IPS-20b (cell line): ENCODE data around the gene TPCN1.

Experiments
- H3K27ac ChIP-seq: one replicate; pipeline ENCODE4 v1.5.1; 2013; ENCODE audit warnings: low read length
- H3K27me3 ChIP-seq: 2 replicates; pipeline ENCODE4 v1.6.1; 2013; ENCODE audit warnings: mild to moderate bottlenecking, low read length, inconsistent platforms; ENCODE audit not compliant: insufficient read depth
- H3K36me3 ChIP-seq: 2 replicates; pipeline ENCODE4 v1.6.1; 2013; ENCODE audit warnings: low read depth, mild to moderate bottlenecking, inconsistent platforms, low read length, moderate library complexity; ENCODE audit not compliant: insufficient read depth
- H3K4me1 ChIP-seq: 2 replicates; pipeline ENCODE4 v1.6.1; 2013; ENCODE audit warnings: mild to moderate bottlenecking, control low read depth, inconsistent platforms, low read length, moderate library complexity; ENCODE audit not compliant: insufficient read depth
- H3K4me3 ChIP-seq: 2 replicates; pipeline ENCODE4 v1.5.1; 2013; ENCODE audit warnings: mild to moderate bottlenecking, low read length, inconsistent platforms
- H3K9ac ChIP-seq: 2 replicates; pipeline ENCODE4 v1.6.1; 2013; ENCODE audit warnings: low read depth, mild to moderate bottlenecking, inconsistent platforms, low read length, moderate library complexity
- H3K9me3 ChIP-seq: 2 replicates; pipeline ENCODE4 v1.6.1; 2013; ENCODE audit warnings: mild to moderate bottlenecking, low read depth, low read length, inconsistent platforms; ENCODE audit not compliant: insufficient read depth

The TPCN1 gene

DNA sequence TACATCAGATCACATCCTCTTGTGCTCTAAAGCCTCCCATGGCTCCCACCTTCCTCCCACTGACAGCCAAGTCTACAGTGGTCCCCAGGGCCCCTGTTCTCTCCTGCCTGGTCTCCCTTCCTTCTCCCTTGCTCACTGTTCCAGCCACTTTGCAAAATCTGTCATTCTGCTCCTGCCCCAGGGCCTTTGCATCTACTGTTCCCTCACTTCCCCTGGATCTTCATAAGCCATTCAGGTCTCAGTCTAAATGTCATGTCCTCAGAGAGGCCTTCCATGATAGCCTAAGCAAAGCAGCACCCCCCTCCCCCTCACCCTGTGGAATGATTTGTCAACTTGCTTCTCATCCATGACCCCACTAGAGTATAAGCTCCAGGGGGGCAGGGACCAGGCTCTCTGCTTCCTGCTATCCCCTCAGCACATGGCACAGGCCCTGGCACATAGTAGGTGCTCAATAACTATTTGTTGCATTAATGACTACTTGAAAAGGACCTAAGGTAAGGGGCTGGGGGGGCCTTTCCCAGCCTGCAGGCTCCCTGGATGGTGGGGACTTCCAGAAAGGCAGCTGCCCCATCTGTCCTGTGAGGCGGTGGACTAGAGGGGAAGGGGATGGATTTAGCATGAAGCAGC, 108.6 kb downstream of the TPCN1 start:
- no peak overlapping the region for H3K9ac ChIP-seq
- peaks cover 6% of the 10 kb centered on the region; the same call in 1 of the 2 replicates for H3K36me3 ChIP-seq
- no peaks in the 10 kb centered on the region; the same call in 1 of the 2 replicates for H3K4me1 ChIP-seq
- no peak overlapping the region for H3K4me3 ChIP-seq
- H3K27ac ChIP-seq: no peak overlapping the region
- H3K27me3 ChIP-seq: peaks cover 13% of the 10 kb centered on the region
- H3K9me3 ChIP-seq: no peaks in the 10 kb centered on the region

DNA sequence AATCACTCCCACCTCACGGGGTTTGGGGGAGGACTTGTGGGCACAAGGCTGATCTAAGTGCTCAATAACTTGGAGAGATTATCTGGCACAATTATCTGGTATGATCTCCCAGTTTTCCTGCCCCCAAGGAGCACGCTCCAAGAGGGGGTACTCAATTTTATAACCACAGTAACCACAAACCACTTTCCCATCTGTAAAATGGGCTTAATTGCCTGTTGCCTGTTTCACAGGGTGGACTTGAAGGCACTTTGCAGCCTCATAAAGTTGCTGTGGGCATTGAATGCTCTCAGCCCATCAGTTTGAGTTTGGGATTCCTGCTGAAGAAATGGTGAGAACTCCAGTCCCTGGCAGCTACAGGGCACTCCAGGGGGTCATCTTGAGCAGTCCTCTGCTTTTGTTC, 109.2 kb downstream of the TPCN1 start:
- Histone ChIP-seq H3K27ac (no peak overlapping the region), H3K4me3 (no peak overlapping the region), H3K9ac (no peak overlapping the region), H3K27me3 (peaks cover 13% of the 10 kb centered on the region), H3K4me1 (no peaks in the 10 kb centered on the region; the same call in 1 of the 2 replicates), H3K9me3 (no peaks in the 10 kb centered on the region), H3K36me3 (peaks cover 6% of the 10 kb centered on the region; the same call in 1 of the 2 replicates)

DNA sequence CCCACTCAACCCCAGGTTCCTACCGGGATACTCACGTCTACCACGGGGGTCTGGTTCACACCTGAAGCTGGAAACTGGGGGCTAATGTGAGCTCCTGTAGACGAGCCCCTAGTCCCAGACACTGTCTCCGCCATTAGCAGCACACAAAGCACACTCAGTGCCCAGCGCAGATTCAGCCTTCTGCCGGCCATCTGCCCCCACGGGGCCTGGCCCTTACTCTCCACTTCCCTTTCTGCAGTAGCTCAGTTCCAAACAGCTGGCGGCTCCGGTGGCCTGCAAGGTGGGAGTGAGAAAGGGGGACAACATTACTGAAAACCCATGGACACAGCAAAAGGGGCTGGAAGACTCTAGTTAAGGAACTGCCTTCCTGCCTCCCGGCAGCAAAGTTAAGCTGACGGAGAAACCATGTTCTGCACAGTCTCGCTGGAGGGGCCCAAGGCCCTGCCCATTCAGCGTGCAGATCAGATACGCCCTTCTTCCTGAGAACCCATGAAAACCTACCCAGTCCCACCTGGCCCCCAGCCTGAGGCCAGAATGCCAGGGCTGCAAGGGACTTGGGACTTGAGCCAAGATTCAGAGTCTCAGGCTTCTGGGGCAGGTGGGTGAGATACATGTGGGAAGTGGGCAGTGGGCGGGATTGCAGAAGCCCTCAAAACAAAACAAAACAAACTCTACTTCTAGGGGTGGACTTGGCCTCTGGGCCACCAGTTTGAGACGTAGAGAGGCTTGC, 111.6 kb downstream of the TPCN1 start:
- Histone ChIP-seq H3K27ac (no peak overlapping the region), H3K9ac (no peak overlapping the region), H3K4me3 (no peak overlapping the region), H3K4me1 (no peaks in the 10 kb centered on the region; the same call in 1 of the 2 replicates), H3K9me3 (no peaks in the 10 kb centered on the region), H3K27me3 (peaks cover 13% of the 10 kb centered on the region), H3K36me3 (peaks cover 6% of the 10 kb centered on the region; the same call in 1 of the 2 replicates)

- Histone ChIP-seq H3K4me1 (no peaks in the 10 kb centered on the region; the same call in 1 of the 2 replicates), H3K4me3 (no peak overlapping the region), H3K27me3 (peaks cover 13% of the 10 kb centered on the region), H3K36me3 (peaks cover 6% of the 10 kb centered on the region; the same call in 1 of the 2 replicates), H3K9me3 (no peaks in the 10 kb centered on the region), H3K27ac (no peak overlapping the region), H3K9ac (no peak overlapping the region)
Measured at GRCh38 chr12:113333418-113333750, 112.1 kb downstream of the TPCN1 start.

DNA sequence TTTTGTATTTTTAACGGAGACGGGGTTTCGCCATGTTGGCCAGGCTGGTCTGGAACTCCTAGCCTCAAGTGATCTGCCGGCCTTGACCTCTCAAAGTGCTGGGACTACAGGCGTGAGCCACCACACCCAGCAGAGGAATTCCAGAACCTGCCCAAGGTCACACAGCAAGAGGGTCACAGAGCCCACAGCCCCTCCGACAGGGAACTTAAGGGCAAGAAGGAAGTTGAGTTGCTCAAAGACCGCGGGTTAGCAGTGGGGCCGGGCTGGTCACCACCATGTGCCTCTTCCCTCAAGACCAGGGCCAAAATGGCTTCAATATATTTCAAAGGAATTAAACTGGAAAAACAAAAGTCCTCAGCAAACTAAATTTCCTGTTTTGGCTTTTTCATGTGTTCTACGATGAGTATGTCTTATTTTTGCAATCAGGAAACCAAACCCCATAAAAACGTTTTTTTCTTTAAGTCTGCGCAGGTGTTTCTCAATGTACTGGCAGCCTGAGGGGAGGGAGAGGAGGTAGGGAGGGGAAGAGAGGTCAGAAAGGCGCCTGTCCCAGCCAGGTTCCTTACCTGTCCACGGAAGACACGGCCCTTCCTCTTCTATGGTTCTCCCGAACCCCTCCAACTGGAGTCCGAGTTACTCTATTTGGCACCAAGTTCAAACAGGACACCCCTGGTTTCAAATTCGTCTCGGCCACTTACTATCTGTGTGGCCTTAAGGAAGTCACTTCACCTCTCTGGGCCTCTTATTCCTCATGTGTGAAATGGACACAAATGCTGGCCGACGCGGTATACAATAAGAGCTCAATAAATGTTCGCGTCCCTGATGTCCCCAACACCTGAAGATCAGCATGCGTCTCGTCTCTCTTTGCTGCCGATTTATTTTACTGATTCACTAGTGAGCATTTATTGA, 112.9 kb downstream of the TPCN1 start:
- H3K9ac ChIP-seq: peak overlapping the region; percentile 63; the same call in 1 of the 2 replicates
- no peaks in the 10 kb centered on the region; the same call in 1 of the 2 replicates for H3K4me1 ChIP-seq
- peaks cover 6% of the 10 kb centered on the region; the same call in 1 of the 2 replicates for H3K36me3 ChIP-seq
- H3K27me3 ChIP-seq: peaks cover 13% of the 10 kb centered on the region
- no peaks in the 10 kb centered on the region for H3K9me3 ChIP-seq
- peak overlapping the region; percentile 62 for H3K4me3 ChIP-seq
- no peak overlapping the region for H3K27ac ChIP-seq

- Histone ChIP-seq H3K27me3 (peaks cover 13% of the 10 kb centered on the region), H3K36me3 (peaks cover 6% of the 10 kb centered on the region; the same call in 1 of the 2 replicates), H3K4me3 (peak within 1 kb of the TSS; percentile 62), H3K9me3 (no peaks in the 10 kb centered on the region), H3K9ac (peak within 1 kb of the TSS; percentile 63; the same call in 1 of the 2 replicates), H3K27ac (no peak within 1 kb of the TSS), H3K4me1 (no peaks in the 10 kb centered on the region; the same call in 1 of the 2 replicates)
Measured at GRCh38 chr12:113334786-113335539, 113.7 kb downstream of the TPCN1 start, which contains the start of gene SLC8B1. Gene SLC8B1, minus strand, starts transcription at chr12:113335109. Its CDS starts 2,231 bp downstream, at chr12:113332878.

GRCh38 chr12:113339540-113339939, 118.3 kb downstream of the TPCN1 start:
- no peaks in the 10 kb centered on the region for H3K4me1 ChIP-seq
- no peaks in the 10 kb centered on the region for H3K36me3 ChIP-seq
- H3K9me3 ChIP-seq: no peaks in the 10 kb centered on the region
- H3K27me3 ChIP-seq: peaks cover 3% of the 10 kb centered on the region
- no peak overlapping the region for H3K27ac ChIP-seq
- H3K4me3 ChIP-seq: no peak overlapping the region
- H3K9ac ChIP-seq: no peak overlapping the region

GRCh38 chr12:113340061-113340460, 118.8 kb downstream of the TPCN1 start:
- Histone ChIP-seq H3K4me1 (no peaks in the 10 kb centered on the region), H3K27me3 (no peaks in the 10 kb centered on the region), H3K27ac (no peak overlapping the region), H3K9ac (no peak overlapping the region), H3K36me3 (no peaks in the 10 kb centered on the region), H3K9me3 (no peaks in the 10 kb centered on the region), H3K4me3 (no peak overlapping the region)

DNA sequence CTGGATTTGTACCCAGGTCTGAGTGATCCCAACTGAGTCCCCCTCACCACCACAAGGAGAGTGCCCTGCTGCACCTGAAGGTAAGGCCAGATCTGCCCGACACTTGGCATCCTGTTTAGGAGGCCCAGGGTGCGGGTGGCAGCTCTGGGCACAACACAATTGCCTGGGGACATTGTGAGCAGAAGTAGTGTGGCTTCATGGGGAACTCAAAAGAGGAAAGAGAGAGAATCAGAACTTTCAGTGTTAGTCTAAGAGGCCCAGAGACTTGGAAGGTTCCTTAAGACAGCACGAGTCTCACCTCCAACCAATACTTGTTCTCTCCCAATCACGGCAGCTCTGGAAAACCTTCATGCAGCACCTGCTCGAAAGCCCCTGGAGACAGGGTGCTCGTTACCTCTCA, 120.3 kb downstream of the TPCN1 start:
- H3K27ac ChIP-seq: no peak overlapping the region
- H3K36me3 ChIP-seq: no peaks in the 10 kb centered on the region
- H3K27me3 ChIP-seq: no peaks in the 10 kb centered on the region
- H3K4me3 ChIP-seq: no peak overlapping the region
- no peaks in the 10 kb centered on the region for H3K4me1 ChIP-seq
- no peaks in the 10 kb centered on the region for H3K9me3 ChIP-seq
- no peak overlapping the region for H3K9ac ChIP-seq

GRCh38 chr12:113345318-113345717, 124.1 kb downstream of the TPCN1 start:
- Histone ChIP-seq H3K4me3 (no peak overlapping the region), H3K9ac (no peak overlapping the region), H3K27me3 (no peaks in the 10 kb centered on the region), H3K36me3 (no peaks in the 10 kb centered on the region), H3K4me1 (no peaks in the 10 kb centered on the region), H3K27ac (no peak overlapping the region), H3K9me3 (no peaks in the 10 kb centered on the region)

- no peaks in the 10 kb centered on the region for H3K36me3 ChIP-seq
- no peak overlapping the region for H3K27ac ChIP-seq
- no peaks in the 10 kb centered on the region for H3K4me1 ChIP-seq
- no peaks in the 10 kb centered on the region for H3K27me3 ChIP-seq
- H3K4me3 ChIP-seq: no peak overlapping the region
- H3K9me3 ChIP-seq: no peaks in the 10 kb centered on the region
- no peak overlapping the region for H3K9ac ChIP-seq
Measured at GRCh38 chr12:113346353-113346752, 125.1 kb downstream of the TPCN1 start.
